DMS53 treated with DMSO at 0.1 percent for 48 hours (cell line): ENCODE measurements around the gene ZNF138.
"Not testable (repeated sequence)": the region's sequence is repeated elsewhere in the genome, so short reads cannot be mapped to it uniquely, and the experiment has no call there.

Experiments
- DNase-seq: peaks from one replicate; lab custom pipeline; 2025; ENCODE audit not compliant: unreplicated experiment; lab: John Stamatoyannopoulos, UW

ZNF138 gene

DNA sequence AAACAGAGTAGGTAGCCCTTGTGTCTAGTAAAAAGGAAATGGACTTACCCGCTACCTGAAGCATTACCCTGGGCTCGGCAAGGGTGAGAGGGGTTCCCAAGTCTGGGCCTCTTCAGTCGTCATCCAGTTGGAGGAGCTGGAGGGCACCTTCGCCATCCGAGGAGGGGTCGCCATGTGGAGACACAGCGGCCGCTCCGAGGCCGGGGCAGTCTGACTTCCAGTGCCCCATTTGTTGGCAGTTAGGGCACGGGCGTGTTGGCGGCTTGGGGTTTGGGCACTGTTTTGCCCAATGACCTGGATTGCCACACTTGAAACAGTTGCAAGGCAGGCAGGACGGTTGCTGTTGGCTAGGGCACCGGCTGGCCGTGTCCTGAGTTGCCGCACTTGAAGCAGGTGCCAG, 43.8 kb downstream of the ZNF138 start:
- DNase-seq: not testable (repeated sequence)

DNA sequence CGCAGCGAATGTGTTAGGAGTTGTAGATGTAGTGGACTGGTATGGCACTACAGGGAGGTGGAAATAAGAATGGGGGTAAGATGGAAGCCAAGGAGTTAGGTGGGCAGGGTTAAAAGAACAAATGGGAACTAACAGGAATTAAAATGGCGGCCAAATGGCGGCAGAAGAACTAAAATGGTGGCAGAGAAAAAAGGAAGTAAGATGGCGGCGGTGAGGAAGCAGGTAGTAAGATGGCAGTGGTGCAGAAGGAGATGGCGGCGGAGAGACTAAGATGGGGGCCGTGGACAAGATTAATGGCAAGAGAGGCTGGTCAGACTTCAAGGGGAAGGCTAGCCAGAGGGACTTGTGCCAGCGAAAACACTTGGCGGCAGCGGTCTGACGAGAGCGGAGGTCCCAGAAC, 44.5 kb downstream of the ZNF138 start:
- no peak for DNase-seq

DNA sequence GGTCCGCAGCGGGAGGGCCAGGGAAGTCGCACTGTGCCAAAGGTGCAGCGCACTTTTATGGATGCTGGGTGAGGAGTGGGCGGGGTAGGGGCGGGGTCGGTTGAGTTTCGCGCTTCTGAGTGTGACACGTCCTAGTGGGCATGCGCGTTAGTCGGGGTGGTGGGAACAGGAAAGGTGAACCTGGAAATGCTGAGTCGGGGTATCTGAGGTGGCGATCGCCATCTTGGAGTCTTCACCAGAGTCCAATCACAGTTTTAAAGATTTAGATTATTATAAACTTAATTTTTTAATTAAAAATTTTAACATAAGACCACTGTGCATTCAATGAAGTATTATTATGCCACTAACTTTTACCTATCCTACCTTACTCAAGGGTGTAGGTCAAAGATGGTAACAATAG, 45.7 kb downstream of the ZNF138 start:
- DNase-seq: no peak

DNA sequence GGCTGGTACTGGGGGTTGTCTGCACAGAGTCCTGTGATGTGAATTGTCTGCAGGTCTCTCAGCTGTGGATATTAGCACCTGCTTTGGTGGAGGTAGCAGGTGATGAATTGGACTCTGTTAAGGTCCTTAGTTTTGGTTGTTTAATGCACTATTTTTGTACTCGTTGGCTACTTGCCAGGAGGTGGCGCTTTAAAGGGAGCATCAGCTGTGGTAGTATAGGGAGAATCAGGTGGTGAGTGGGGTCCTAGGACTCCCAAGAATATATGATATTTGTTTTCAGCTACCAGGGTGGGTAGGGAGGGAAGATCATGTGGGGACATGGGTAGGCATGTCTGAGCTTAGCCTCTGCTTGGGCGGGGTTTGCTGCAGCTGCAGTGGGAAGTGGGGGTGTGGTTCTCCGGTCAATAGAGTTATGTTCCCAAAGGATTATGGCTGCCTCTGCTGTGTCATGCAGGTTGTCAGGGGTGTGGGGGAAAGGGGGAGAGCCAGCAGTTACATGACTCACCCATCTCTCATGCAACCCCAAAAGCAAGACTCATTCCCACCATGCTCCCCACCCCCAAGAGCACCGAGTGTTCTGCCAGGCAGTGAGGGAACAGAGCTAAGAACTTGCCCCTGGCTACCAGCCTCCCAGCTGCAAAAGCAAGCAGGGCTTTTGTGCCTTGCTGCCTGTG, 55.2 kb downstream of the ZNF138 start:
- DNase-seq: no peak

DNA sequence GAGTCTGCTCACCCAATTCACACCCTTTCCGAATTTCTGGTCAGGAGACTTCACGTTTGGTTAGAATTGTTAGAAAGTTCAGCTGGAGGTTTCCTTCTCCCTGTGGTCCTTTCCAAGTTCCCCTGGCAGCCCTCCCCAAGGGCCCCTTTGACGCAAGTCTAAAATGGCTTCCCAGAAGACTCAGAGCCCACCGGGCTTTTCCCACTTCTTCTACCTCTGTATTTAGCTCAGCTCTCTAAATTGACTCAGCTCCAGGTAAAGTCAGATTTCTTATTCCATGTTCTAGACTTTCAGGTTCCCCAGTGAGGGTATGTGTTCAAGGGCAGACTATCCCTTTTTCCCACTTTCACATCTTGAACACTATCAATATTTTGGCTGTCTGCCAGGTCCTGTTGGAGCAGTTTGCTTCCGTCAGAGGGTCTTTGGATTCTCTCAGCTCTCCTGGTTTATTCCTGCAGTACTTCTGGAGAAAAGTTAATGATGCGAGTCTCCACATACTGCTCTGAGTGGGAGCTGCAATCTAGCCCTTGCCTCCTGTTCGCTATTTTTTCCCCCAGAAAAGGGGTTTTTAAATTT, 55.8 kb downstream of the ZNF138 start:
- DNase-seq: no peak

DNA sequence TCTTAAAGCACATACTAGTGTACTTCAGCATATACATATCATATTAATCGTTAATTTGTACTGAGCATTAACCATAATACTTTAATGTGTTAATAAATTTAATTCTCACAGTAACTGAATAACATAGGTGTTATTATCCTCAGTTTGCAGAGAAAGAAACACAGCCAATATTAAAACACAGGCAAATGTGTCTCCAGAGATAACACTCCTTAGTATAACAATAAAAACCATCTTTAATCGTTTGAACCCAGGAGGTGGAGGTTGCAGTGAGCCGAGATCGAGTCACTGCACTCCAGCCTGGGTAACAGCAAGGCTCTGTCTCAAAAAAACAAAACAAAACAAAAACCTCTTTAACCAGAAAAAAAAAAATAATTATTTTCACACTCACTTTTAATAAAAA, 59.5 kb downstream of the ZNF138 start:
- DNase-seq: no peak

DNA sequence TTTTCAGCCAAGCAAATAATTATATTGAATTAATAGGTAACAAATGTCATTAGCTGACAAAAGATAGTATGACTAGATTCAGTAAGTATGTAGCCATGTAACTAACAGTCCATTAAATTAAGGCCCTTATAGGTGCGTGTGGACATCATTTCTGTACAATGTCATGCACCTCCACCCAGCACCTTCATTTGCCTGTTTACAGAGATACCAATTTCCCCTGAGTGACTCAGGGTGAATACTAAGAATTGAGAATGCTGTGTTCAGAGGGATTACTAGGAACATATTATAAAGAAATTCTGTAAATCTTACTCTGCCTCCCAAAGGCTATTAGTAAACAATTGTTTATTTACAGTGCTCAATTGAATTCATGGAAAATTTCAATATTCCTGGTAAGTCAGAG, 60.7 kb downstream of the ZNF138 start:
- no peak for DNase-seq

DNA sequence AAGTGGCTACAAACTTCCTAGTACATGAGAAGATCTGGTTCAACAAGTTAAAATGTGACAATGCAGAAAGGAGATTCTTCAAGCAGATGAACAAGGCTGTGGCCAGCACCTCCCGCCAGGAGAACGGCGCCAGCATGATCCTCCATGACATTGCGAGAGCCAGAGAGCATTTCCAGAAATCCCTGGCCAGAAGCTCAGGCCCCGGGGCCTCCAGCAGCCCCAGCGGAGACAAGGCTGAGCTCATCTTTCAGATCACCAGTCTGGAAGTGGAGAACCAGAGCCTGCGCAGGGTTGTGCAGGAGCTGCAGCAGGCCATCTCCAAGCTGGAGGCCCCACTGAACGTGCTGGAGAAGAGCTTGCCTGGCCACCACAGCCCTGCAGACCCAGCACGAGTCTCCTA, 68.8 kb downstream of the ZNF138 start:
- no peak for DNase-seq

DNA sequence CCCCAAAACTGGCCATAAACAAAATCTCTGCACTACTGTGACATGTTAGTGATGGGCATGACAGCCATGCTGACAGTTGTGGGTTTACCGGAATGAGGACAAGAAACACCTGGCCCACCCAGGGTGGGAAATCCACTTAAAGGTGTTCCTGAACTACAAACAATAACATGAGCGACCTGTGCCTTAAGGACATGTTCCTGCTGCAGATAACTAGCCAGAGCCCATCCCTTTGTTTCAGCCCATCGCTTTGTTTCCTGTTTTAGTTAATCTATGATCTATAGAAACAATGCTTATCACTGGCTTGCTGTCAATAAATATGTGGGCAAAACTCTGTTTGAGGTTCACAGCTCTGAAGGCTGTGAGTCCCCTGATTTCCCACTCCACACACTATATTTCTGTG, 69.3 kb downstream of the ZNF138 start:
- DNase-seq: not testable (repeated sequence)

DNA sequence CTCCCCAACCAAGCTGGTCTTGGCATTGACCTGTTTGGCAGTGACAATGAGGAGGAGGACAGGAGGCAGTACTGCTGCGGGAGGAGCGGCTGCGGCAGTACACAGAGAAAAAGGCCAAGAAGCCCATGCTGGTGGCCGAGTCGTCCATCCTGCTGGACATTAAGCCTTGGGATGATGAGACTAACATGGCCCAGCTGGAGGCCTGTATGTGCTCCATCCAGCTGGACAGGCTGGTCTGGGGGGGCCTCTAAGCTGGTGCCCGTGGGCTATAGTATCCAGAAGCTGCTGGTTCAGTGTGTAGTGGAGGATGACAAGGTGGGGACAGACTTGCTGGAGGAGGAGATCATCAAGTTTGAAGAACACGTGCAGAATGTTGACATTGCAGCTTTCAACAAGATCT, 69.7 kb downstream of the ZNF138 start:
- no peak for DNase-seq

DNA sequence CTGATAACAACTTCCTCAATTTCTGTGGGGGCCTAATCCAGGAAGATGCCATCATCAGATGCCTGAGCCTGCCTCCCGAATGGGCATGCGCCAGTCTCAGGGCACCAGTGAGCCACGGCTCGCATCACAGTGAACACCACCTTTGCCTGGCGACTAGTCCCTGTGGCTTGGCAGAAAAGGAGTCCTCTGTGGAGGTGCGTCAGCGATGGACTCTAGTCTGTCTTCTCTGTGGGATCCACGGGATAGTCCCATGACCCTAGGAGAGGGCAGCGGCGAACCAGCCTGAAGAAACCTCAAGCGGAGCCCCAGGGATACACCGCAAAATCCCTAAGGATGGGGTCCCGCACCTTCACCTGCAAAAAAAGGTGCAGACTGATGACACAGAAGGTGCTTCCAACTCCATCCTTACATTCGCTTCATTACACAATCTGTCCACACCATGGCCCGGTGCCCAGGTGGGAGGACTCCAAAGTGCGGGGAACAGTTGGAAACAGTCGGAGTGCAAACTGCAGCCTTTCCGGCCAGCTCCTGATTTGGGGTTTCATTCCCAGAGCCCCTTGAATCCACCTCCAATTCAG, 73.7 kb downstream of the ZNF138 start:
- DNase-seq: no peak

DNA sequence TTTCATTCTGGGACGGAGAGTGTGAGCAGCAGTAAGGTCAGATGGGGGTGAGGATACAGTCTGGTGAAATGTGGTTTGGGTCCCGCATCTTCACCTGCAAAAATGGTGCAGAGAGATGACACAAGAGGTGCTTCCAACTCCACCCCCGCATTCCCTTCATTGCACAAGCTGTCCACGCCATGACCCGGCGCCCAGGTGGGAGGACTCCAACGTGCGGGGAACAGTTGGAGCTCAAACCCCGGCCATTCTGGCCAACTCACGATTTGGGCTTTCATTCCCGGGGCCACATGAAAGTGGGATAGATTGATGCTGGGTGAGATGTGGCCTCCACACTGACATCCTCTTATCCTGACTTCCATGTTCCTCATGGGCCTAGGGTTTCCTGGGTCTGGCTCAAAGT, 74.3 kb downstream of the ZNF138 start:
- DNase-seq: no peak

DNA sequence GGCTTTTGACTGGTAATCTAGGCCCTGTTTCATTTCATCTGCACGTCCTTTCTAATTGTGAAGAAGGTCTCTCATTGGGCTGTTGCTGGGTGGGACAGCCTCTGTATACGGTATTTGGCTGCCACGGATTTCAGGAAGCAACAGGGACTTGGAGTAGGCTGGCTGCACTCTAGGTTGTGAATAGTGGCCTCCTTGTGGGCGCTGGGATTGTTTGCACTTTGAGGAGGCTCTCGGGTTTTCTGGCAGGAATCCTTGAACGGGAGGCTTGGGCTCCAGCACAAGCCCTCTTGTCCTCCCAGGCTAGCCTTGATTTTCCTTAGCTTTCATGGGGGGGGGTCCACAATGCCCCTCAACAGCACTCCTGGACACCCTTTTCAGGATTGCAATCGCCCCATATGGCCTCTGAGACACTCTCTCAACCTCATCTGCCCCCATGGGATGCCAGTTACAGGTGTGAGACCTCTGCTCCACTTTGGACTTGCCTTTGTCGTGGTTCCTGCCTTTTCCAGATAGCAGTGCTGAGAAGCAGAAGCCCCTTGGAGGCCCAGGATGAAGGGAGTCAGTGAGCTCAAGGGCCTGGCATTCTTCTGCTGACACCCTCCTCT, 75.0 kb downstream of the ZNF138 start:
- no peak for DNase-seq

DNA sequence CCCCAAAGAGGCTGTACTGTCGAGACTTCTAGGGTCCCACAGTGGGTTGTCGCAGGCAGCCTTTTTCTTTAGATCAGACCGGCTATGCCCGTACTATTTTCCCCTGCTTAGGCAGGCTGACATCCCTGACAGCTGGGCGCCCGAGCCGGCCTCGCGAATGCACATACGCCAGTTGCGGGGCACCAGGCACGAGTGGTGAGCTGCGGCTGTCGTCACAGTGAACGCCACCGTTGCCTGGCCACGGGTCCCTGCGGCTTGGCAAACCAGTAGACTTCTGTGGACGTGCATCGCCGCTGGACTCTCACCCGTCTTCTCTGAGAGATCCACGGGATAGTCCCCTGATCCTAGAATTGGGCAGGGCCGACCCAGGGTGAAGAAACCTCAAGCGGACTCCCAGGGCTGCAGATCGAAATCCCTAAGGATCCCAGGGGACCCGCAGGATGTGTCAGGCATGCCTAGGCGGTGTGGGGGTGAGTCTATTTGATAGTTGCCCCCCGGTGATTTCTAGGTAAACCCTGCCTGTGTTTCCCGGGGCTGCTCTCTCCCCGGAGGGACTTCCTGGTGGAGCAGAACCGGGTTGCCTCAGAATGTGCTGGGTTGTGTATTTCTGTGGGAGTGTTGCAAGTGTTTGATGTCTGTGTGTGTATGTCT, 75.8 kb downstream of the ZNF138 start:
- DNase-seq: no peak

DNA sequence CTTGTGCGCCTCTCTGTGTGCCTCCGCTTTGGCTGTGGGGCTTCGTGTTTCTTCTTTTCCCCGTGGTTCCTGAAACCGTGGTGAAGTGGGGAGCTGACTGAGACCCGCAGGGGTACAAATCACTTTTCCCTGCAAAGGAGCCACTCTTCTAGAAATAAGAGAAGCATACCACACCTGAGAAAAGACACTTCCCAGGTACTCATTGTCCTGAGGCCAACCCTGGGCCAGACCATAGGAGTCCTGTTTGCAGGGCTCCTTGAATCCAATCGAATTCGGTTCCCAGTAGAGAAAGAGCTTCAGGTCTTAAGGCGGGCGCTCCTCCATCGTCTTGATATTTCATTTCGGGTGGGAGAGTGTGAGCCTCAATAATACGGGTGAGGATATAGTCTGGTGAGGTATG, 76.4 kb downstream of the ZNF138 start:
- no peak for DNase-seq

DNA sequence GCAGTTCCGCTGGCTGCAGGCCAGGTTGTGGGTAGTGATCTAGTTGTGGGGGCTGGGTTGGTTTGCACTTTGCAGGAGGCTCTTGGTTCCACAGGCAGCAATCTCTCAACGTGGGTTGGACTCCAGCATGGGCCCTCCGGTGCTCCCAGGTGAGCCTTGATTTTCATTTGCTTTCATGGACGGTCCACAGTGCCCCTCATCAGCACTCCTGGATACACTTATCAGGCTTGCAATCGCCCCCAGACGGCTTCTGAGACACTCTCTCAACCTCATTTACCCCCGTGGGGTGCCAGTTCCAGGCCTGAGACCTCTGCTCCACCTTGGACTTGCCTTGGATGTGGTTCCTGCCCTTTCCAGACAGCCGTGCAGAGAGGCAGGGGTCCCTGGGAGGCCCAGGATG, 77.5 kb downstream of the ZNF138 start:
- DNase-seq: no peak

DNA sequence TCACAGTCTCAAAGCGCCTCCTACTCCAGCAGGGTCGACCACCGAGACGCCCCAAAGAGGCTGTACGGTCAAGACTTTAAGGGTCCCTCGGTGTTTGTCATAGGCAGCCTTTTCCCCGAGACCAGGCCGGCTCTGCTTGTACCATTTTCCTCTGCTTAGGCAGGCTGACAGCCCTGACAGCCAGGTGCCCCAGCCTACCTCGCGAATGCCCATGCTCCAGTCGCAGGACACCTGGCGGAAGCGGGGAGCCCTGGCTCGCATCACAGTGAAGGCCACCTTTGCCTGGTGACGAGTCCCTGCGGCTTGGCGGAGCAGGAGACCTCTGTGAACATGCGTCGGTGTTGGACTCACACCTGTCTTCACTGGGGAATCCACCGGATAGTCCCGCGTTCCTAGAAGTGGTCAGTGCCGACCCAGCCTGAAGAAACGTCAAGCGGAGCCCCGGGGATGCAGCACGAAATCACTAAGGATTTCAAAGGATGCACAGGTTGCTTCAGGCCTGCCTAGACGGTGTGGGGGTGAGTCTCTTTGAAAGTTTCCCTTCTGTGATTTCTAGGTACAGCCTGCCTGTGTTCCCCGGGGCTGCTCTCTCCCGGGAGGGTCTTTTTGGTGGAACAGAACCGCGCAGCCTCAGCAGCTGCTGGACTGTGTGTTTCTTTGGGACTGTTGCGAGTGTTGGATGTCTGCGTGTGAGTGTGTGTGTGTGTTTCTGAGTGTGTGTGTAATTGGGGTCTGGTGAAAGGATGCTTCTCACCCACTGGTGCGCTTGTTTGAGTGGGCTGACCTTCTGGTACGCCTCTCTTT, 78.3 kb downstream of the ZNF138 start:
- no peak for DNase-seq

DNA sequence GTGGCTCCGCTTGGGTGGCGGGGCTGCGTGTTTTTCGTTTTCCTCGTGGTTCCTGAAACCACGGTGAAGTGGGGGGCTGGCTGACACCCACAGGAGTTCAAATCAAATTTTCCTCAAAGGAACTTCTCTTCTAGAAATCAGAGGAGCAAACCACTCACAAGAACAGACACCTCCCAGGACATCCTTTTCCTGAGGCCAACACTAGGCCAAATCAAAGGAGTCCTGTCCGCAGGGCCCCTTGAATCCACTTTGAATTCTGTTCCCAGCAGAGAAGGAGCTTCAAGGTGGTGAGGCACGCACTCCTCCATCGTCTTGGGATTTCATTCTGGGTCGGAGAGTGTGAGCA, 78.9 kb downstream of the ZNF138 start:
- no peak for DNase-seq

DNA sequence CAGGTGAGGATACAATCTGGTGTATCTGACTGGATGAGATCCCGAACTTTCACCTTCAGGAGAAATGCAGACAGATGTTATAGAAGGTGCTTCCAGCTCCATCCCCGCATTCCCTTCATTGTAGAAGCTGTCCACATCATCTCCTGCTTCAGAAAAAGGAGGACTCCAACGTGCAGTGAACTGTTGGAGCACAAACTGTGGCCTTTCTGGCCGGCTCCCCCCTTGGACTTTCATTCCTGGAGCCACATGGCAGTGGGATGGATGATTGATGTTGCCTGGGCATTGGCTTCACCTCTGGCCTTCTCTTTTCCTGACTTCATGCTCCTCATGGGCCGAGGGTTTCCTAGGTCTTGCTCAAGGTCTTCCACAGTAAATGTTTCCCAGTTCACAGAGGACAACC, 79.3 kb downstream of the ZNF138 start:
- no peak for DNase-seq

DNA sequence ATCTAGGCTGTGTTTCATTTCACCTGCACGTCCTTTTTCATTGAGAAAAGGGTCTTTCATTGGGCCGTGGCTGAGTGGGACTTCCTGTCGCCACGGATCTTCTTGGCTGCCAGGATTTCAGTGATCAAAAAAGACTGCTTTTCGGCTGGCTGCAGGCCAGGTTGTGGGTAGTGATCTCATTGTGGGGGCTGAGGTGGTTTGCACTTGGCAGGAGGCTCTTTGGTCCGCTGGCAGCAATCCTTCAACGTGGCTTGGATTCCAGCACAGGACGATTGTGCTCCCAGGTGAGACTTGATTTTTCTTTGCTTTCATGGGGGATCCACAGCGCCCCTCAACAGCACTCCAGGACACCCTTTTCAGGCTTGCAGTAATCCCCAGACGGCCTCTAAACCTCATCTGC, 79.9 kb downstream of the ZNF138 start:
- DNase-seq: no peak

DNA sequence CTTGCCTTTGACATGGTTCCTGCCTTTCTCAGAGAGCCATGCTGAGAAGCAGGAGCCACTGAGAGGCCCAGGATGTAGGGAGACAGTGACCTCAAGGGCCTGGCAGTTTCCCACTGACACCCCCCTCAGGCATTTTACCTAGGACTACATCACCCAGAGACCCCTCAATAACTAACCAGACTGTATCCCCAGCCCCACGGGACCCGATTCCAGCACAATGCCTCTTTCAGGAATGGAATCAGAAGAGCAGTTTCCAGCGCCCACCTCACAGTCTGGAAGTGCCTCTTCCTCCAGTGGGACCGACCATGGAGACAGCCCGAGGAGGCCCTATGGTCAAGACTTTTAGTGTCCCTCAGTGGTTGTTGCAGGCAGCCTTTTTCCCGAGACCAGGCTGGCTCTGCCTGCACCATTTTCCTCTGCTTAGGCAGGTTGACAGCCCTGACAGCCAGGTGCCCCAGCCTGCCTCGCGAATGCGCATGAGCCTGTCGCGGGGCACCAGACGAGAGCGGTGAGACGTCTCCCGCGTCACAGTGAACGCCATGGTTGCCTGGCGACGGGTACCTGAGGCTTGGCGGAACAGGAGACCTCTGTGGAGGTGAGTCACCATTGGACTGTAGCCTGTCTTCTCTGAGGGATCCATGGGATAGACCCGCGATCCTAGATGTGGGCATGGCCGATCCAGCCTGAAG, 80.5 kb downstream of the ZNF138 start:
- peak; percentile 67 for DNase-seq
